IMR-90 (cell line): Measurements from ENCODE around the gene HAS3. TPM values are rescaled to one million over a fixed set of nuclear protein-coding genes. Genes with fewer than 3 reads are reported as not detected.

Source experiments
- ATAC-seq: fragments of 200-7000 bp; cut with Tn5 transposase; 2 replicates; pipeline ENCODE4 v1.9.1; 2020; ENCODE audit warnings: low read depth, mild to moderate bottlenecking, moderate library complexity
- BruUV-seq: library from RNA; stranded (reverse); fragments of 400-500 nt; replicated peaks from 2 replicates; lab custom pipeline; 2021; lab: Mats Ljungman, UMichigan
- CTCF ChIA-PET: fragments of 300-600 bp; formaldehyde crosslinking; extraction: SDS; loops from one replicate; lab custom pipeline; 2021; ENCODE audit warnings: antibody characterized with exemption; lab: Yijun Ruan, JAX
- POLR2A ChIA-PET: fragments of 300-600 bp; sonication (Branson Sonifier 250); formaldehyde crosslinking; loops from one replicate; lab custom pipeline; 2022; ENCODE audit warnings: antibody characterized with exemption; ENCODE audit not compliant: unreplicated experiment; lab: Charles Lee
- DNase-seq: peaks from one replicate; pipeline ENCODE4 v3.0.0; 2013
- H2AFZ ChIP-seq: replicated peaks from 2 replicates; pipeline ENCODE3; 2013; ENCODE audit warnings: low read length, mild to moderate bottlenecking; ENCODE audit not compliant: poor library complexity
- H2AK5ac ChIP-seq: 2 replicates; pipeline ENCODE4 v1.6.1; 2013; ENCODE audit warnings: low read depth, low read length, inconsistent platforms
- H2AK9ac ChIP-seq: replicated peaks from 2 replicates; pipeline ENCODE3; 2013; ENCODE audit warnings: mild to moderate bottlenecking, low read depth, low read length, moderate library complexity; ENCODE audit not compliant: poor library complexity
- H2BK120ac ChIP-seq: 2 replicates; pipeline ENCODE4 v1.6.1; 2013; ENCODE audit warnings: low read depth, low read length, inconsistent platforms
- H2BK15ac ChIP-seq: 3 replicates; pipeline ENCODE4 v1.6.1; 2013; ENCODE audit warnings: low read depth, low read length, inconsistent platforms
- H2BK20ac ChIP-seq: 2 replicates; pipeline ENCODE4 v1.6.1; 2013; ENCODE audit warnings: low read depth, mild to moderate bottlenecking, inconsistent platforms, low read length, moderate library complexity
- H2BK5ac ChIP-seq: 2 replicates; pipeline ENCODE4 v1.6.1; 2013; ENCODE audit warnings: mild to moderate bottlenecking, low read depth, low read length, inconsistent platforms; ENCODE audit not compliant: poor library complexity, severe bottlenecking
- H3K14ac ChIP-seq: replicated peaks from 2 replicates; pipeline ENCODE4 v1.6.1; 2013; ENCODE audit warnings: low read depth, low read length, inconsistent platforms
- H3K18ac ChIP-seq: 2 replicates; pipeline ENCODE4 v1.6.1; 2013; ENCODE audit warnings: low read depth, low read length, control low read depth
- H3K23ac ChIP-seq: 2 replicates; pipeline ENCODE4 v1.6.1; 2013; ENCODE audit warnings: low read depth, low read length, inconsistent platforms
- H3K27ac ChIP-seq: 2 replicates; pipeline ENCODE4 v1.5.1; 2013; ENCODE audit warnings: mild to moderate bottlenecking, control low read depth, low read length; ENCODE audit not compliant: insufficient read depth
- H3K27me3 ChIP-seq: 2 replicates; pipeline ENCODE4 v1.6.1; 2013; ENCODE audit warnings: low read length; ENCODE audit not compliant: control insufficient read depth, insufficient read depth
- H3K36me3 ChIP-seq: 2 replicates; pipeline ENCODE4 v1.6.1; 2013; ENCODE audit warnings: low read length, mixed read lengths; ENCODE audit not compliant: control insufficient read depth, insufficient read depth
- H3K4ac ChIP-seq: 2 replicates; pipeline ENCODE4 v1.6.1; 2013; ENCODE audit warnings: low read depth, low read length, inconsistent platforms
- H3K4me1 ChIP-seq: 2 replicates; pipeline ENCODE4 v1.6.1; 2013; ENCODE audit warnings: low read length, mixed read lengths; ENCODE audit not compliant: control insufficient read depth, insufficient read depth
- H3K4me2 ChIP-seq: 2 replicates; pipeline ENCODE4 v1.6.1; 2013; ENCODE audit warnings: low read depth, mild to moderate bottlenecking, control low read depth, low read length, moderate library complexity
- H3K4me3 ChIP-seq: 2 replicates; pipeline ENCODE4 v1.5.1; 2013; ENCODE audit warnings: low read depth, mild to moderate bottlenecking, control low read depth, low read length, moderate library complexity; ENCODE audit not compliant: insufficient read depth
- H3K56ac ChIP-seq: 2 replicates; pipeline ENCODE4 v1.6.1; 2013; ENCODE audit warnings: low read length, inconsistent platforms; ENCODE audit not compliant: insufficient read depth; ENCODE audit errors: extremely low read depth
- H3K79me1 ChIP-seq, 2 experiments: 2 replicates each; pipeline ENCODE4 v1.6.1; 2013; ENCODE audit warnings: low read length in 2 of 2, inconsistent platforms in 1 of 2, low read depth in 1 of 2
- H3K9ac ChIP-seq: 2 replicates; pipeline ENCODE4 v1.6.1; 2013; ENCODE audit warnings: low read depth, low read length, control low read depth
- H3K9me1 ChIP-seq: 2 replicates; pipeline ENCODE4 v1.6.1; 2013; ENCODE audit warnings: low read length, inconsistent platforms; ENCODE audit not compliant: insufficient read depth
- H3K9me3 ChIP-seq: 2 replicates; pipeline ENCODE4 v1.6.1; 2013; ENCODE audit warnings: low read length; ENCODE audit not compliant: control insufficient read depth, insufficient read depth
- H4K20me1 ChIP-seq: 2 replicates; pipeline ENCODE4 v1.6.1; 2013; ENCODE audit warnings: low read length, inconsistent platforms; ENCODE audit not compliant: insufficient read depth
- H4K5ac ChIP-seq: 2 replicates; pipeline ENCODE4 v1.6.1; 2013; ENCODE audit warnings: mild to moderate bottlenecking, low read depth, low read length, control low read depth
- H4K8ac ChIP-seq, 2 experiments: 2 replicates each; pipeline ENCODE4 v1.6.1; 2013; ENCODE audit warnings: low read depth in 2 of 2, low read length in 2 of 2, control low read depth in 1 of 2, inconsistent platforms in 1 of 2
- H4K91ac ChIP-seq: 2 replicates; pipeline ENCODE4 v1.6.1; 2013; ENCODE audit warnings: low read depth, low read length, inconsistent platforms; ENCODE audit not compliant: insufficient read depth
- BHLHE40 ChIP-seq: fragments of 150-350 bp; IDR thresholded peaks from 2 replicates; pipeline ENCODE4 v1.6.1; 2016; ENCODE audit warnings: mild to moderate bottlenecking, low read depth, low read length
- CTCF ChIP-seq: conservative IDR thresholded peaks from 2 replicates; pipeline ENCODE4 v1.5.1; 2012; ENCODE audit warnings: mild to moderate bottlenecking, low read depth, low read length, improper control_type of control experiment
- MAFK ChIP-seq: IDR thresholded peaks from 2 replicates; pipeline ENCODE4 v1.6.1; 2012; ENCODE audit warnings: low read depth, low read length, improper control_type of control experiment
- MAZ ChIP-seq: IDR thresholded peaks from 2 replicates; pipeline ENCODE4 v1.6.1; 2012; ENCODE audit warnings: low read depth, mild to moderate bottlenecking, low read length, improper control_type of control experiment, moderate library complexity, borderline replicate concordance
- WGBS, 2 experiments: methylation state at CpG; one replicate each; pipeline versions ENCODE4 v1.1.5 to v1.1.7; 2013; ENCODE audit warnings: missing lambda C conversion rate in 2 of 2; ENCODE audit not compliant: insufficient read length in 1 of 2; ENCODE audit errors: extremely low coverage in 2 of 2; 5-methylcytosine and 5-hydroxymethylcytosine counted together
- dilution Hi-C: fragments of 300-500 bp; cut with HindIII; formaldehyde crosslinking; loops from one replicate; pipeline ENCODE4 v1.14.3; 2018; ENCODE audit warnings: low sequenced_read_pairs; ENCODE audit not compliant: unreplicated experiment
- in situ Hi-C: fragments of 300-500 bp; cut with MboI; formaldehyde crosslinking; loops from 3 replicates; pipeline ENCODE4 v1.14.3; 2019; ENCODE audit warnings: low sequenced_read_pairs, inconsistent platforms, mixed read lengths
- intact Hi-C: fragments of 100-400 bp; cut with micrococcal nuclease; formaldehyde crosslinking; loops from 2 replicates; pipeline ENCODE4 v1.10.0; 2022
- polyA plus RNA-seq, 3 experiments: library from polyadenylated mRNA; depleted of rRNA; stranded (reverse); fragments of >200 nt; gene quantifications; 2 replicates each; pipeline ENCODE4 v1.2.3, GENCODE V29; 2012; ENCODE audit warnings: low replicate concordance in 1 of 3
- total RNA-seq: library from RNA; depleted of rRNA; stranded (reverse); fragments of >200 nt; gene quantifications from 2 replicates; pipeline ENCODE4 v1.2.3, GENCODE V29; 2012

The HAS3 gene
- total and polyA plus RNA-seq, 2 of the 4 experiments (the other 2 are of a cell fraction): 0.36 to 0.97 TPM

GRCh38 chr16:69100071-69100691 is 5.3 kb upstream of the HAS3 start:
- peaks cover 3% of the 10 kb centered on the region for H3K9me1 ChIP-seq
- H3K18ac ChIP-seq: no peak overlapping the region
- no peak overlapping the region for H2AK9ac ChIP-seq
- no peaks in the 10 kb centered on the region for H3K79me1 ChIP-seq
- no peak overlapping the region for H4K5ac ChIP-seq
- no peak overlapping the region for H2BK15ac ChIP-seq
- no peak for DNase-seq
- no peak overlapping the region for H2BK20ac ChIP-seq
- H3K9me3 ChIP-seq: no peaks in the 10 kb centered on the region
- H3K9ac ChIP-seq: no peak overlapping the region
- in situ Hi-C loops: no loop called here
- BruUV-seq: no TSS peak
- H4K91ac ChIP-seq: no peak overlapping the region
- H3K14ac ChIP-seq: no peak overlapping the region
- no peaks in the 10 kb centered on the region for H4K20me1 ChIP-seq
- no peak overlapping the region for H3K56ac ChIP-seq
- no peak overlapping the region for H3K4ac ChIP-seq
- H3K4me2 ChIP-seq: no peak overlapping the region
- no peak overlapping the region for H2AK5ac ChIP-seq
- H2BK5ac ChIP-seq: no peak overlapping the region
- no peaks in the 10 kb centered on the region for H3K27me3 ChIP-seq
- H3K36me3 ChIP-seq: no peaks in the 10 kb centered on the region
- TF ChIP-seq MAFK: no peak
- no peak for TF ChIP-seq MAZ
- no peak for TF ChIP-seq CTCF
- TF ChIP-seq BHLHE40: no peak
- H3K23ac ChIP-seq: no peak overlapping the region
- H2AFZ ChIP-seq: no peak overlapping the region
- POLR2A ChIA-PET: no interaction called here
- no peak overlapping the region for H3K4me3 ChIP-seq
- WGBS, 2 experiments: 67% methylated on average over 4 of the region's 11 CpGs; no CpG with 5 or more reads in 1 of the 2 experiments
- dilution Hi-C loops: no loop called here
- ATAC-seq: no peak
- H4K8ac ChIP-seq: no peak overlapping the region
- CTCF ChIA-PET: no interaction called here
- intact Hi-C loops: no loop called here
- H3K4me1 ChIP-seq: peaks cover 4% of the 10 kb centered on the region; the same call in 1 of the 2 replicates
- no peak overlapping the region for H2BK120ac ChIP-seq
- no peak overlapping the region for H3K27ac ChIP-seq
